Activated CD4-positive, alpha-beta T cell treated with anti-CD3 and anti-CD28 coated beads, Interleukin-2, amount 10 ng/mL, durations not matched to agents 7 days and 5 days (primary cell): ENCODE data around the gene JAKMIP1. TPM values are rescaled to one million over a fixed set of nuclear protein-coding genes. Genes with fewer than 3 reads are reported as not detected.

Experiments used
- CTCF ChIA-PET: fragments of 350-600 bp; sonication (Branson Sonifier 250); formaldehyde crosslinking; loops from one replicate; lab custom pipeline; 2021; ENCODE audit warnings: antibody characterized with exemption; lab: Charles Lee
- POLR2A ChIA-PET: fragments of 350-600 bp; sonication (Branson Sonifier 250); formaldehyde crosslinking; loops from one replicate; lab custom pipeline; 2021; ENCODE audit warnings: antibody characterized with exemption; lab: Charles Lee
- DNase-seq: peaks from one replicate; pipeline ENCODE4 v3.0.0-alpha.2; 2020
- H3K27ac Mint-ChIP-seq: one replicate; pipeline ENCODE4 v1.8.0; 2021; ENCODE audit warnings: mild to moderate bottlenecking, moderate library complexity, mixed read lengths
- H3K27me3 Mint-ChIP-seq: one replicate; pipeline ENCODE4 v1.8.0; 2021; ENCODE audit warnings: mixed read lengths
- H3K36me3 Mint-ChIP-seq: one replicate; pipeline ENCODE4 v1.8.0; 2021; ENCODE audit warnings: low read depth, mixed read lengths
- H3K4me1 Mint-ChIP-seq: one replicate; pipeline ENCODE4 v1.8.0; 2021; ENCODE audit warnings: mixed read lengths
- H3K4me3 Mint-ChIP-seq: one replicate; pipeline ENCODE4 v1.8.0; 2021; ENCODE audit warnings: mild to moderate bottlenecking, moderate library complexity, mixed read lengths
- H3K9me3 Mint-ChIP-seq: one replicate; pipeline ENCODE4 v1.8.0; 2021; ENCODE audit warnings: mixed read lengths
- total RNA-seq, 2 experiments: library from RNA; stranded (reverse); gene quantifications; one replicate each; pipeline ENCODE4 v1.2.3, GENCODE V29; 2021

Gene JAKMIP1
- total RNA-seq, 2 experiments from 2014 or later: 9.6 to 10.9 TPM

- ChIA-PET CTCF (no interaction called here), POLR2A (no interaction called here)
- Mint-ChIP-seq H3K4me1 (peaks cover 22% of the 10 kb centered on the region), H3K27me3 (no peaks in the 10 kb centered on the region), H3K36me3 (no peaks in the 10 kb centered on the region), H3K4me3 (no peak overlapping the region), H3K9me3 (peaks cover 4% of the 10 kb centered on the region), H3K27ac (no peak overlapping the region)
- no peak for DNase-seq
Measured at GRCh38 chr4:6095897-6096296, 104.5 kb downstream of the JAKMIP1 start.

DNA sequence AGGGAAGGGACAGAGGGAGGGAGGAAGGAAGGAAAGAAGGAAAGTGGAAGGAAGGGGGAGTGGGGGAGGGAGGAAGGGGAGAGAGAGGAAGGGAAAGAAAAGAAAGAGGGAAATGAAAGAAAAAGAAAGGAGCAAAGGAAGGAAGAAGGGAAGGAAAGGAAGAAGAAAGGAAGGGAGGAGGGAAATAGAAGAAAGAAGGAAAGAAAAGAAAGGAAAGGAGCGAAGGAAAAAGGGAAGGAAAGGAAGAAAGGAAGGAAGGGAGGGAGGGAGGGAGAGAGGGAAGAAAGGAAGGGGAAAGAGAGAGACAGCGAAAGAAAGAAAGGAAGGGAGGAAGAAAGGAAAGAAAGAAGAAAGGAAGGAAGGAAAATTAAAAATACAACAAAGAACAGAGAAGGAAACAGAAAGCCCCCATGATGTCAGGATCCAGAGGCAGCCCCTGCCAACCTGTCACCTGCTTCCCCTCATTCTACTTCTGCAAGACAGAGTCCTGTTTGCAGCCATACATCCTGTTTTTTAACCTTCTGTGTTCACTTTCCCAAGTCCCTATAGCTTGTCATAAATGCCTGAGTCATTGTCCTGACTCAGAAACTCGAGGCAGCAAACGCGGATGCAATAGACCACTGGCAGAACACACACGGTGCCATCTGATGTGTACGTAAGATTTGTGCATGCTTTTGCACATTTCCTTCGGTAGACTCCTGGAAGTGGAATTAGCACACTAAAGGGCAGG, 105.2 kb downstream of the JAKMIP1 start:
- Mint-ChIP-seq H3K4me1 (peaks cover 22% of the 10 kb centered on the region), H3K9me3 (peaks cover 4% of the 10 kb centered on the region), H3K4me3 (no peak overlapping the region), H3K36me3 (no peaks in the 10 kb centered on the region), H3K27me3 (no peaks in the 10 kb centered on the region), H3K27ac (no peak overlapping the region)
- no peak for DNase-seq
- ChIA-PET CTCF (no interaction called here), POLR2A (no interaction called here)

GRCh38 chr4:6093671-6094070, 106.7 kb downstream of the JAKMIP1 start:
- CTCF ChIA-PET: interaction anchor here (0.8 kb wide), 1 partner anchor 73 kb away, joined by 3 read pairs; no protein-coding TSS in a partner anchor
- DNase-seq: no peak
- H3K27ac Mint-ChIP-seq: no peak overlapping the region
- H3K9me3 Mint-ChIP-seq: peaks cover 4% of the 10 kb centered on the region
- H3K36me3 Mint-ChIP-seq: no peaks in the 10 kb centered on the region
- peaks cover 22% of the 10 kb centered on the region for H3K4me1 Mint-ChIP-seq
- POLR2A ChIA-PET: no interaction called here
- no peak overlapping the region for H3K4me3 Mint-ChIP-seq
- no peaks in the 10 kb centered on the region for H3K27me3 Mint-ChIP-seq

GRCh38 chr4:6092971-6093370, 107.4 kb downstream of the JAKMIP1 start:
- H3K27ac Mint-ChIP-seq: no peak overlapping the region
- no peaks in the 10 kb centered on the region for H3K36me3 Mint-ChIP-seq
- no peak for DNase-seq
- no peak overlapping the region for H3K4me3 Mint-ChIP-seq
- H3K9me3 Mint-ChIP-seq: peaks cover 4% of the 10 kb centered on the region
- no peaks in the 10 kb centered on the region for H3K27me3 Mint-ChIP-seq
- CTCF ChIA-PET: interaction anchor here (0.8 kb wide), 1 partner anchor 73 kb away, joined by 3 read pairs; no protein-coding TSS in a partner anchor
- POLR2A ChIA-PET: no interaction called here
- peaks cover 22% of the 10 kb centered on the region for H3K4me1 Mint-ChIP-seq

DNA sequence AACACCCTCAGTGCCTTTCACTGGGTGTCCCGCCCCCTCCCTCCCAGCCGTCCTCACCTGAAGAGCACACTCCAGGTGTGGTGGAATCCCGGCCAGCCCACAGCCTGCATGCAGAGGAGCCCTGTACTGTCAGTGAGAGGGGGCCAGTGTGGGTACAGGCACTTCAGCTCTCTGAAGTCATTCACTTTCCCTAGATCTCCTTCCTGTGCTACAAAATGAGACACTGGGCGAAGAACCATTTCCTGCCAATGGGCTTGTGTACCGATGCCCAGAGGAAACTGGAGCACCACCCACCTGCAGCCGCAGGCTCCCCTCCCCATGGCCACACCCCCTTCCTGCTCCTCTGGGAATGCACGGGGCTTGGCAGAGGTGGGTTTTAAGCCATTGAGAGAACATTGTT, 108.2 kb downstream of the JAKMIP1 start:
- DNase-seq: no peak
- Mint-ChIP-seq H3K27ac (peak overlapping the region; percentile 36), H3K9me3 (peaks cover 4% of the 10 kb centered on the region), H3K27me3 (no peaks in the 10 kb centered on the region), H3K4me1 (peaks cover 22% of the 10 kb centered on the region), H3K4me3 (no peak overlapping the region), H3K36me3 (no peaks in the 10 kb centered on the region)
- POLR2A ChIA-PET: no interaction called here
- CTCF ChIA-PET: no interaction called here

DNA sequence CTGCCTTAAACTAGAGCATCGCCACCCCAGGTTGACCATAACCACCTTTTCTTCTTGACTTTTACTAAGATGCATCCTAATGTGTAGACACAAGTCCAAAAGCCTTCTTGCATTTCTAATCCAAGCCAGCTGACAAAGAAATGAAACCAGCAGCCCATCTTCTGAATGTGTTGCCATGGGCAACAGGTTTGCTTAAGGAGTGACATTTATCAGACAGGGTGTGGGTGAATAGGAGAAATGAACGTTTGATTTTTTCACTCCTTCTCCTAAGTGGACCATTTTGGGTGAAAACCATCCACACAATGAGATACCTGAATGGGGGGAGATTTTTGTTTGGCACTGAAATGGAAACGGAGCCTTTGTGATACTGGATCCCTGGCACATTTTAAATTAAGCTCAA, 109.4 kb downstream of the JAKMIP1 start:
- Mint-ChIP-seq H3K4me1 (peaks cover 22% of the 10 kb centered on the region), H3K4me3 (no peak overlapping the region), H3K9me3 (peaks cover 4% of the 10 kb centered on the region), H3K27ac (no peak overlapping the region), H3K36me3 (no peaks in the 10 kb centered on the region), H3K27me3 (no peaks in the 10 kb centered on the region)
- ChIA-PET CTCF (no interaction called here), POLR2A (no interaction called here)
- DNase-seq: no peak

GRCh38 chr4:6088950-6089349, 111.4 kb downstream of the JAKMIP1 start:
- POLR2A ChIA-PET: no interaction called here
- Mint-ChIP-seq H3K4me3 (no peak overlapping the region), H3K27ac (no peak overlapping the region), H3K9me3 (peaks cover 4% of the 10 kb centered on the region), H3K36me3 (peaks cover 2% of the 10 kb centered on the region), H3K27me3 (no peaks in the 10 kb centered on the region), H3K4me1 (peaks cover 18% of the 10 kb centered on the region)
- DNase-seq: no peak
- CTCF ChIA-PET: no interaction called here

GRCh38 chr4:6087669-6088341, 112.5 kb downstream of the JAKMIP1 start:
- peaks cover 2% of the 10 kb centered on the region for H3K36me3 Mint-ChIP-seq
- ChIA-PET CTCF (no interaction called here), POLR2A (no interaction called here)
- no peak overlapping the region for H3K27ac Mint-ChIP-seq
- DNase-seq: no peak
- H3K4me3 Mint-ChIP-seq: no peak overlapping the region
- H3K27me3 Mint-ChIP-seq: no peaks in the 10 kb centered on the region
- H3K9me3 Mint-ChIP-seq: no peaks in the 10 kb centered on the region
- peaks cover 13% of the 10 kb centered on the region for H3K4me1 Mint-ChIP-seq

DNA sequence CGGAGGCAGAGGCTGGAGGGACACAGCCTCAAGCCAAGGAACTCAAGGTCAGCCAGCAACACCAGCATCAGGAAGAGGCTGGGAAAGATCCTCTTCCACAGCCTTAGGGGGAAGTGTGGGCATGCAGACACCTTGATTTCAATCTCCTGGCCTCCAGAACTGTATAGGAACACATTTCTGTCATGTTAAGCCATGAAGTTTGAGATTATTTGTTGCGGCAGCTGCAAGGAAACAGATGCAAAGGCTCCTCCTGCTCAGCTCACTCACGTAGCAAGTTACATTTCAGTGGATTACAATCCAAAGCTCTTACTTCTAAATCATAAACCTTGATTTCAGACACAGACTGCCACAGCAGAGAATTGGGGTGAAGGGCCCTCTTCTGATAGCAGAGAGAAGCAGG, 113.5 kb downstream of the JAKMIP1 start:
- ChIA-PET CTCF (no interaction called here), POLR2A (no interaction called here)

GRCh38 chr4:6085691-6086628, 114.4 kb downstream of the JAKMIP1 start:
- Mint-ChIP-seq H3K36me3 (peaks cover 11% of the 10 kb centered on the region), H3K27ac (no peak overlapping the region), H3K9me3 (no peaks in the 10 kb centered on the region), H3K4me3 (no peak overlapping the region), H3K27me3 (no peaks in the 10 kb centered on the region), H3K4me1 (no peaks in the 10 kb centered on the region)
- ChIA-PET POLR2A (no interaction called here), CTCF (no interaction called here)
- no peak for DNase-seq

More for the DNA sequence above, 113.5 kb downstream of the JAKMIP1 start:
- H3K9me3 Mint-ChIP-seq: no peaks in the 10 kb centered on the region
- no peak overlapping the region for H3K27ac Mint-ChIP-seq
- H3K4me3 Mint-ChIP-seq: no peak overlapping the region
- no peaks in the 10 kb centered on the region for H3K27me3 Mint-ChIP-seq
- DNase-seq: no peak
- H3K36me3 Mint-ChIP-seq: peaks cover 6% of the 10 kb centered on the region
- peaks cover 7% of the 10 kb centered on the region for H3K4me1 Mint-ChIP-seq

- DNase-seq: no peak
- Mint-ChIP-seq H3K27me3 (no peaks in the 10 kb centered on the region), H3K27ac (no peak overlapping the region), H3K9me3 (no peaks in the 10 kb centered on the region), H3K4me3 (no peak overlapping the region), H3K36me3 (peaks cover 14% of the 10 kb centered on the region), H3K4me1 (no peaks in the 10 kb centered on the region)
- ChIA-PET CTCF (no interaction called here), POLR2A (no interaction called here)
Measured at GRCh38 chr4:6085028-6085690, 115.2 kb downstream of the JAKMIP1 start.

GRCh38 chr4:6079965-6080364, 120.4 kb downstream of the JAKMIP1 start:
- DNase-seq: no peak
- Mint-ChIP-seq H3K27ac (no peak overlapping the region), H3K36me3 (peaks cover 18% of the 10 kb centered on the region), H3K27me3 (no peaks in the 10 kb centered on the region), H3K9me3 (no peaks in the 10 kb centered on the region), H3K4me3 (no peak overlapping the region), H3K4me1 (no peaks in the 10 kb centered on the region)
- ChIA-PET POLR2A (no interaction called here), CTCF (no interaction called here)
